ENCODE measurements around the gene DUS1L. TPM values are rescaled to one million over a fixed set of nuclear protein-coding genes. Genes with fewer than 3 reads are reported as not detected.
A peak's percentile ranks its signal among the peaks of the same experiment; 100 is the strongest.

DUS1L gene
- total and polyA plus RNA-seq, 4 donors, result 40.0 to 179 (median 100.0) TPM

GRCh38 chr17:82112181-82112913 lies 46.7 kb upstream of the DUS1L start:
- H3K27ac ChIP-seq (ENCODE audit: low read depth in 1 of 2, low read length in 1 of 2), result peak overlapping the region in 1 of 2 donors; percentile 89
- no peaks in the 10 kb centered on the region for H3K9me3 ChIP-seq (ENCODE audit: control insufficient read depth in 4 of 4, insufficient read depth in 3 of 4, low read length in 3 of 4)
- no peak for DNase-seq
- H3K9ac ChIP-seq (ENCODE audit: insufficient read depth in 1 of 2, low read length in 2 of 2), result no peak overlapping the region
- peaks cover 0 to 2% (median 0%) of the 10 kb centered on the region in 4 donors for H3K36me3 ChIP-seq (ENCODE audit: control insufficient read depth in 4 of 4, insufficient read depth in 4 of 4, low read length in 4 of 4)
- no peaks in the 10 kb centered on the region for H3K27me3 ChIP-seq (ENCODE audit: control insufficient read depth in 3 of 3, insufficient read depth in 3 of 3, low read length in 2 of 3)
- no peak overlapping the region for H3K4me3 ChIP-seq
- no peak for TF ChIP-seq CTCF (IDR thresholded peaks at IDR 0.05; ENCODE audit: control extremely low read depth, extremely low read depth)
- H3K4me1 ChIP-seq (ENCODE audit: control insufficient read depth in 5 of 5, insufficient read depth in 5 of 5, low read length in 5 of 5), result peaks cover 0 to 11% (median 5%) of the 10 kb centered on the region in 5 donors
- WGBS, 2 donors, result 77 to 86% methylated on average over 18 of the region's 18 CpGs
- ATAC-seq (ENCODE audit: insufficient read depth, low FRiP score), result no peak

- Histone ChIP-seq H3K4me3 (no peak overlapping the region), H3K9me3 (ENCODE audit: control insufficient read depth in 4 of 4, insufficient read depth in 3 of 4, low read length in 3 of 4) (no peaks in the 10 kb centered on the region), H3K36me3 (ENCODE audit: control insufficient read depth in 4 of 4, insufficient read depth in 4 of 4, low read length in 4 of 4) (peaks cover 0 to 2% (median 0%) of the 10 kb centered on the region in 4 donors), H3K9ac (ENCODE audit: insufficient read depth in 1 of 2, low read length in 2 of 2) (no peak overlapping the region), H3K27me3 (ENCODE audit: control insufficient read depth in 3 of 3, insufficient read depth in 3 of 3, low read length in 2 of 3) (no peaks in the 10 kb centered on the region), H3K4me1 (ENCODE audit: control insufficient read depth in 5 of 5, insufficient read depth in 5 of 5, low read length in 5 of 5) (peaks cover 0 to 28% (median 24%) of the 10 kb centered on the region in 5 donors), H3K27ac (ENCODE audit: low read depth in 1 of 2, low read length in 1 of 2) (no peak overlapping the region)
- DNase-seq, result no peak
- no peak for ATAC-seq (ENCODE audit: insufficient read depth, low FRiP score)
- TF ChIP-seq CTCF (IDR thresholded peaks at IDR 0.05; ENCODE audit: control extremely low read depth, extremely low read depth), result no peak
- 72 to 84% methylated on average over 3 of the region's 3 CpGs for WGBS, 2 donors
Measured at GRCh38 chr17:82110298-82110697, 44.7 kb upstream of the DUS1L start.

GRCh38 chr17:82108961-82109475 lies 43.4 kb upstream of the DUS1L start:
- DNase-seq (no peak), ATAC-seq (ENCODE audit: insufficient read depth, low FRiP score) (no peak)
- TF ChIP-seq CTCF (IDR thresholded peaks at IDR 0.05; ENCODE audit: control extremely low read depth, extremely low read depth), result no peak
- H3K27ac ChIP-seq (ENCODE audit: low read depth in 1 of 2, low read length in 1 of 2), result no peak overlapping the region
- 82 to 91% methylated on average over 14 of the region's 14 CpGs for WGBS, 2 donors
- no peaks in the 10 kb centered on the region for H3K27me3 ChIP-seq (ENCODE audit: control insufficient read depth in 3 of 3, insufficient read depth in 3 of 3, low read length in 2 of 3)
- H3K9me3 ChIP-seq (ENCODE audit: control insufficient read depth in 4 of 4, insufficient read depth in 3 of 4, low read length in 3 of 4), result no peaks in the 10 kb centered on the region
- no peak overlapping the region for H3K4me3 ChIP-seq
- H3K4me1 ChIP-seq (ENCODE audit: control insufficient read depth in 5 of 5, insufficient read depth in 5 of 5, low read length in 5 of 5), result peaks cover 0 to 30% (median 26%) of the 10 kb centered on the region in 5 donors
- H3K9ac ChIP-seq (ENCODE audit: insufficient read depth in 1 of 2, low read length in 2 of 2), result no peak overlapping the region
- H3K36me3 ChIP-seq (ENCODE audit: control insufficient read depth in 4 of 4, insufficient read depth in 4 of 4, low read length in 4 of 4), result peaks cover 0 to 2% (median 0%) of the 10 kb centered on the region in 4 donors

Data from lung (tissue), 12 donors.